Mesenchymal stem cell (in vitro differentiated cells and primary cell): ENCODE measurements around the gene ZNF502.
"Not testable (repeated sequence)": the region's sequence is repeated elsewhere in the genome, so short reads cannot be mapped to it uniquely, and the experiment has no call there.

ENCODE experiments used
- DNase-seq: peaks from one replicate; pipeline ENCODE4 v3.0.0-alpha.2; 2013
- H2AFZ ChIP-seq: one replicate; pipeline ENCODE4 v1.6.1; 2013; ENCODE audit warnings: low read depth, mild to moderate bottlenecking, control low read depth, inconsistent platforms, low read length, moderate library complexity
- H2AK5ac ChIP-seq: 2 replicates; pipeline ENCODE4 v1.6.1; 2013; ENCODE audit warnings: low read length, moderate library complexity, mild to moderate bottlenecking, inconsistent platforms; ENCODE audit not compliant: severe bottlenecking
- H2BK120ac ChIP-seq: one replicate; pipeline ENCODE4 v1.6.1; 2013; ENCODE audit warnings: low read depth, mild to moderate bottlenecking, inconsistent platforms, low read length, moderate library complexity
- H2BK12ac ChIP-seq, 2 experiments: one replicate each; pipeline ENCODE4 v1.6.1; 2013; ENCODE audit warnings: inconsistent platforms in 2 of 2, low read length in 2 of 2, mild to moderate bottlenecking in 2 of 2, moderate library complexity in 2 of 2, control low read depth in 1 of 2
- H2BK15ac ChIP-seq: one replicate; pipeline ENCODE4 v1.6.1; 2013; ENCODE audit warnings: mild to moderate bottlenecking, low read depth, inconsistent platforms; ENCODE audit not compliant: poor library complexity, severe bottlenecking
- H2BK5ac ChIP-seq: 2 replicates; pipeline ENCODE4 v1.6.1; 2013; ENCODE audit warnings: low read depth, mild to moderate bottlenecking, low read length, control low read depth, inconsistent platforms; ENCODE audit not compliant: poor library complexity, severe bottlenecking
- H3K14ac ChIP-seq, 2 experiments: one replicate each; pipeline ENCODE4 v1.6.1; 2013; ENCODE audit warnings: inconsistent platforms in 2 of 2, low read length in 2 of 2, control low read depth in 1 of 2, mild to moderate bottlenecking in 1 of 2, moderate library complexity in 1 of 2
- H3K18ac ChIP-seq, 2 experiments: one replicate each; pipeline ENCODE4 v1.6.1; 2013; ENCODE audit warnings: inconsistent platforms in 2 of 2, low read length in 2 of 2, control low read depth in 1 of 2, low read depth in 1 of 2, mild to moderate bottlenecking in 1 of 2
- H3K23ac ChIP-seq, 2 experiments: one replicate each; pipeline ENCODE4 v1.6.1; 2013; ENCODE audit warnings: inconsistent platforms in 2 of 2, low read length in 2 of 2, mild to moderate bottlenecking in 2 of 2, moderate library complexity in 2 of 2, control low read depth in 1 of 2
- H3K27ac ChIP-seq: 2 replicates; pipeline ENCODE4 v1.5.1; 2013; ENCODE audit warnings: mild to moderate bottlenecking, moderate library complexity, low read length, control low read depth, inconsistent platforms; ENCODE audit not compliant: poor library complexity, severe bottlenecking
- H3K27me3 ChIP-seq, 2 experiments: 2 replicates each; pipeline versions ENCODE4 v1.6.1 to v1.7.0; 2013; ENCODE audit warnings: low read length in 2 of 2, mild to moderate bottlenecking in 2 of 2, moderate library complexity in 2 of 2, control low read depth in 1 of 2, inconsistent platforms in 1 of 2; ENCODE audit not compliant: control insufficient read depth in 1 of 2, insufficient read depth in 1 of 2
- H3K36me3 ChIP-seq, 2 experiments: 2 replicates each; pipeline versions ENCODE4 v1.6.1 to v1.7.0; 2013; ENCODE audit warnings: low read length in 2 of 2, control low read depth in 1 of 2, inconsistent platforms in 1 of 2, low read depth in 1 of 2, mild to moderate bottlenecking in 1 of 2; ENCODE audit not compliant: insufficient read depth in 2 of 2, control insufficient read depth in 1 of 2
- H3K4ac ChIP-seq, 2 experiments: one replicate each; pipeline ENCODE4 v1.6.1; 2013; ENCODE audit warnings: inconsistent platforms in 2 of 2, low read length in 2 of 2, mild to moderate bottlenecking in 2 of 2, moderate library complexity in 2 of 2, control low read depth in 1 of 2, low read depth in 1 of 2
- H3K4me1 ChIP-seq: 2 replicates; pipeline ENCODE4 v1.6.1; 2013; ENCODE audit warnings: low read depth, low read length, control low read depth; ENCODE audit not compliant: control insufficient read depth, insufficient read depth
- H3K4me2 ChIP-seq: 2 replicates; pipeline ENCODE4 v1.6.1; 2013; ENCODE audit warnings: low read length, mild to moderate bottlenecking, inconsistent platforms; ENCODE audit not compliant: poor library complexity, severe bottlenecking
- H3K4me3 ChIP-seq, 2 experiments: 2 replicates each; pipeline versions ENCODE4 v1.5.1 to v1.7.0; 2013; ENCODE audit warnings: low read length in 2 of 2, mild to moderate bottlenecking in 2 of 2, control low read depth in 1 of 2, low read depth in 1 of 2; ENCODE audit not compliant: insufficient read depth in 1 of 2
- H3K79me1 ChIP-seq: replicated peaks from 2 replicates; pipeline ENCODE4 v1.6.1; 2013; ENCODE audit warnings: mild to moderate bottlenecking, control low read depth, low read length, inconsistent platforms; ENCODE audit not compliant: poor library complexity, severe bottlenecking
- H3K9ac ChIP-seq: 2 replicates; pipeline ENCODE4 v1.7.0; 2013; ENCODE audit warnings: mild to moderate bottlenecking, low read length, moderate library complexity
- H3K9me3 ChIP-seq: 2 replicates; pipeline ENCODE4 v1.7.0; 2013; ENCODE audit warnings: mild to moderate bottlenecking, low read length; ENCODE audit not compliant: control insufficient read depth
- H4K8ac ChIP-seq: one replicate; pipeline ENCODE4 v1.6.1; 2013; ENCODE audit warnings: inconsistent platforms, mild to moderate bottlenecking, low read length, moderate library complexity
- H4K91ac ChIP-seq: one replicate; pipeline ENCODE4 v1.6.1; 2013; ENCODE audit warnings: mild to moderate bottlenecking, low read length, inconsistent platforms
- WGBS: methylation state at CpG from one replicate; pipeline ENCODE4 v1.1.7; 2013; ENCODE audit warnings: mixed read lengths; 5-methylcytosine and 5-hydroxymethylcytosine counted together

Gene ZNF502

DNA sequence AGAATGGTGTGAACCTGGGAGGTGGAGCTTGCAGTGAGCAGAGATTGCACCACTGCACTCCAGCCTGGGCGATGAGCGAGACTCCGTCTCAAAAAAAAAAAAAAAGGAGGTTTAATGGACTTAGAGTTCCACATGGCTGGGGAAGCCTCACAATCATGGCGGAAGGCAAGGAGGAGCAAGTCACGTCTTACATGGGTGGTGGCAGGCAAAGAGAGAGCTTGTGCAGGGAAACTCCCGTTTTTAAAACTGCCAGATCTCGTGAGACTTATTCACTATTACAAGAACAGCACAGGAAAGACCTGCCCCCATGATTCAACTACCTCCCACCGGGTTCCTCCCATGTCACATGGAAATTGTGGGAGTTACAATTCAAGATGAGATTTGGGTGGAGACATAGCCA, 39.0 kb upstream of the ZNF502 start:
- not testable (repeated sequence) for H3K4me2 ChIP-seq, H2AK5ac ChIP-seq, H2AFZ ChIP-seq, H2BK120ac ChIP-seq, DNase-seq, H3K36me3 ChIP-seq, H3K79me1 ChIP-seq, H3K9me3 ChIP-seq, H3K14ac ChIP-seq, H3K9ac ChIP-seq, H4K8ac ChIP-seq, H3K27me3 ChIP-seq, H3K4me3 ChIP-seq, H3K23ac ChIP-seq, H2BK12ac ChIP-seq, H3K4ac ChIP-seq, H3K4me1 ChIP-seq, H2BK5ac ChIP-seq, H4K91ac ChIP-seq, H2BK15ac ChIP-seq, H3K18ac ChIP-seq, H3K27ac ChIP-seq
- WGBS = 98% methylated on average over 5 of the region's 8 CpGs

DNA sequence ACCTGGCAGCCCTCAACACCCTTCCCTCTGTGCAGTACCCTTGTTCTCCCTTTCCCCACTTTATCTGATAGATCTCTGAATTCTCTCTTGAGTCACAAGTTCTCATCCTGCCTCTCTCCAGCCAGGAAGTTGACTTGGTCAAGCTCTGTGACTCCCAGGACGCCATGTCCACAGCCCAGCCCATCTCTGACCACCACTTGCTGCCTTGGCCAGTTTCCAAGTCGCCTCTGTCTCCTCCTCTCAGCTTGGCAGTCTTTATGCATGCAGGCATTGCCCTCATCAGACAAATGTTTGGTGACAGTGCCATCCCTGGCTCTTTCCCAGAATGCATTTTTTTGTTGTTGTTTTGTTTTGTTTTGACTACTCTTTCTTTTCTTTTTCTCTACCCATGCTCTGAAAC, 38.2 kb upstream of the ZNF502 start:
- peaks cover 0 to 8% of the 10 kb centered on the region in 2 experiments for H3K27me3 ChIP-seq
- whole genome bisulfite sequencing = 5% methylated on average over 2 of the region's 2 CpGs

DNA sequence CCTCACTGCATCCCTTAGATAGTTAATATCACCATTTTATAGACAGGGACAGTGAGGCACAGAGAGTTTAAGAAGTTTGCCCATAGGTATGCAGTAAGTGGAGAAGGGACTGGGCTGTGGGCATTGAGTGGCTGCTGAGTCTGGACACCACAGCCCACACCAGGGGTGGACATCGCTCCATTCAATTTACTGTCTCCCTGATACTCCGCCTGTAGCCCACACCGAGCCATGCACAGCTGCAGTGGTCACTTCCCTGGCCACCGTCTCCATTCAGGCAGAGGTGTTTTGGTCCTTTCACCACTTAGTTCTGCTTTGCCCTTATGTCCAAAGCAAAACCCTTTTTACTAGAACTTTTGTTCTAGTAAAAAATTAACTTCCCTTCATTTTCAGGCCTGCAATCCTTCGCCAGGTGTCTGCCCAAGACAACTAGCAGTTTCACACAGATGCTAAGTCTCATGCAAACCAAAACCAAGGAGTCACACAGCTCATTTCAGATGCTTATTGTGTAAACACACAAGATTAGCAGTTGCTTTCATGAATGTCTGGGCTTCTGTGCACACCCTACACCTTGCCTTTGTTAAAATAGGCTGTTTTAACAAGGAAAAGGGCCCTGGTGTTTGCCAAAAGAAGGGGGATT, 33.9 kb upstream of the ZNF502 start:
- no peak overlapping the region for H3K4ac ChIP-seq
- H3K4me1 ChIP-seq = no peaks in the 10 kb centered on the region
- H3K9me3 ChIP-seq = peaks cover 32% of the 10 kb centered on the region
- H3K4me3 ChIP-seq = no peak overlapping the region
- H3K27me3 ChIP-seq = peaks cover 0 to 8% of the 10 kb centered on the region in 2 experiments
- no peak overlapping the region for H2AFZ ChIP-seq
- H3K18ac ChIP-seq = no peak overlapping the region
- H3K27ac ChIP-seq = no peak overlapping the region
- H3K14ac ChIP-seq = no peak overlapping the region
- no peak overlapping the region for H4K8ac ChIP-seq
- H4K91ac ChIP-seq = no peak overlapping the region
- no peak overlapping the region for H2BK120ac ChIP-seq
- peaks cover 0 to 12% of the 10 kb centered on the region in 2 experiments for H3K36me3 ChIP-seq
- no peak overlapping the region for H2BK12ac ChIP-seq
- H2BK5ac ChIP-seq = no peak overlapping the region
- H3K4me2 ChIP-seq = no peak overlapping the region
- no peak overlapping the region for H2BK15ac ChIP-seq
- no peak overlapping the region for H2AK5ac ChIP-seq
- 85% methylated on average over 5 of the region's 5 CpGs for WGBS
- H3K23ac ChIP-seq = no peak overlapping the region
- H3K9ac ChIP-seq = no peak overlapping the region
- no peaks in the 10 kb centered on the region for H3K79me1 ChIP-seq
- no peak for DNase-seq

More for the DNA sequence above, 38.2 kb upstream of the ZNF502 start:
- Histone ChIP-seq H3K4me2 (no peak overlapping the region), H3K4me3 (no peak overlapping the region), H3K4ac (no peak overlapping the region), H2AFZ (no peak overlapping the region), H2BK5ac (no peak overlapping the region), H2AK5ac (no peak overlapping the region), H2BK120ac (no peak overlapping the region), H3K36me3 (no peaks in the 10 kb centered on the region), H2BK12ac (no peak overlapping the region), H3K79me1 (no peaks in the 10 kb centered on the region), H4K91ac (no peak overlapping the region), H3K9ac (no peak overlapping the region), H4K8ac (no peak overlapping the region), H3K4me1 (no peaks in the 10 kb centered on the region), H3K27ac (no peak overlapping the region), H3K14ac (no peak overlapping the region), H3K23ac (no peak overlapping the region), H2BK15ac (no peak overlapping the region), H3K9me3 (peaks cover 4% of the 10 kb centered on the region), H3K18ac (no peak overlapping the region)
- no peak for DNase-seq

- H3K4me2 ChIP-seq = no peak overlapping the region
- peaks cover 0 to 18% of the 10 kb centered on the region in 2 experiments for H3K36me3 ChIP-seq
- H2AK5ac ChIP-seq = no peak overlapping the region
- no peak overlapping the region for H2BK15ac ChIP-seq
- H2BK12ac ChIP-seq = no peak overlapping the region
- H2BK120ac ChIP-seq = no peak overlapping the region
- H3K4ac ChIP-seq = no peak overlapping the region
- no peak overlapping the region for H3K18ac ChIP-seq
- H3K9ac ChIP-seq = no peak overlapping the region
- no peak for DNase-seq
- no peak overlapping the region for H3K4me3 ChIP-seq
- no peaks in the 10 kb centered on the region for H3K4me1 ChIP-seq
- WGBS = 63% methylated on average over 2 of the region's 4 CpGs
- no peaks in the 10 kb centered on the region for H3K79me1 ChIP-seq
- H3K9me3 ChIP-seq = peaks cover 36% of the 10 kb centered on the region
- H3K27ac ChIP-seq = no peak overlapping the region
- peaks cover 0 to 8% of the 10 kb centered on the region in 2 experiments for H3K27me3 ChIP-seq
- H3K14ac ChIP-seq = no peak overlapping the region
- H2AFZ ChIP-seq = no peak overlapping the region
- H3K23ac ChIP-seq = no peak overlapping the region
- H2BK5ac ChIP-seq = no peak overlapping the region
- H4K8ac ChIP-seq = no peak overlapping the region
- H4K91ac ChIP-seq = no peak overlapping the region
These were observed 31.5 kb upstream of the ZNF502 start for GRCh38 chr3:44680921-44681455.
